Suprapubic skin (tissue), 4 donors: ENCODE measurements around the gene ITK.

Experiments
- CTCF ChIP-seq, 2 donors: fragments of 200-600 bp in 1 of 2; fragments of 450-650 bp in 1 of 2; sonication (generic) in 1 of 2; IDR thresholded peaks; one replicate each; pipeline ENCODE4 v1.5.1; 2016 to 2019; ENCODE audit warnings: antibody characterized with exemption in 2 of 2, mild to moderate bottlenecking in 1 of 2, moderate library complexity in 1 of 2
- POLR2A ChIP-seq, 2 donors: fragments of 450-650 bp; IDR thresholded peaks; one replicate each; pipeline ENCODE4 v1.6.1; 2017; ENCODE audit warnings: antibody characterized with exemption in 2 of 2, mild to moderate bottlenecking in 2 of 2, moderate library complexity in 2 of 2
- POLR2AphosphoS5 ChIP-seq, 3 donors: sonication (generic); formaldehyde crosslinking; IDR thresholded peaks; one replicate each; pipeline ENCODE4 v1.6.1; 2017; ENCODE audit warnings: antibody characterized with exemption in 3 of 3

DNA sequence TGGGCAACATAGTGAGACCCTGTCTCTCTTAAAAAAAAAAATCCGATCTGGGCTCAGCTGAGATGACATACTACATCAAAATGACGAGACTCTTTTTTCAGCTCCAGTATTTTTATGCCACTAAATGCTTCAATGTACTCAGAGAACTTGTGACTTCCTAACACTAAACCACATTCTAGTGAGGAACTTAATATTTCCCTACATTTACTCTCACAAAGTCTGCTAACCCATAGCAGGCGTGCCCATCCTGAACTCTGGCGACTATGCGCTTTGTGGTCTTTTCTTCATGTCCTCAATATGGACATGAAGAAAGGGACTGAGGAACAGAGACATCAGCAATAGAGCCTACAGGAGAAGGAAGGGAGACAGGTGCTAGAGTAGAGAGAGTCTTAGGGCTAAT is 41.3 kb downstream of the ITK start:
- TF ChIP-seq CTCF (IDR thresholded peaks at IDR 0.05) (no peak), POLR2A (IDR thresholded peaks at IDR 0.05) (no peak), POLR2AphosphoS5 (IDR thresholded peaks at IDR 0.05) (no peak)
